Neuronal stem cell (in vitro differentiated cells): ENCODE results near the gene SLC16A4.

Source experiments
- DNase-seq: peaks from one replicate; pipeline ENCODE4 v3.0.0-alpha.2; 2013; ENCODE audit warnings: low spot score
- H2AFZ ChIP-seq: one replicate; pipeline ENCODE4 v1.6.1; 2013; ENCODE audit warnings: mild to moderate bottlenecking, low read length, inconsistent platforms
- H2AK5ac ChIP-seq: 2 replicates; pipeline ENCODE4 v1.6.1; 2013; ENCODE audit warnings: low read depth, mild to moderate bottlenecking, inconsistent platforms, low read length, moderate library complexity, mixed read lengths
- H2BK120ac ChIP-seq: 2 replicates; pipeline ENCODE4 v1.6.1; 2013; ENCODE audit warnings: low read depth, mild to moderate bottlenecking, inconsistent platforms, low read length, moderate library complexity, mixed read lengths
- H2BK12ac ChIP-seq: one replicate; pipeline ENCODE4 v1.6.1; 2013; ENCODE audit warnings: low read length, inconsistent platforms
- H2BK15ac ChIP-seq: 2 replicates; pipeline ENCODE4 v1.6.1; 2013; ENCODE audit warnings: mild to moderate bottlenecking, low read length, inconsistent platforms, mixed read lengths
- H2BK5ac ChIP-seq: one replicate; pipeline ENCODE4 v1.6.1; 2013; ENCODE audit warnings: inconsistent platforms, mild to moderate bottlenecking, low read length, moderate library complexity
- H3K14ac ChIP-seq: one replicate; pipeline ENCODE4 v1.6.1; 2013; ENCODE audit warnings: low read length, inconsistent platforms
- H3K18ac ChIP-seq: 2 replicates; pipeline ENCODE4 v1.6.1; 2013; ENCODE audit warnings: low read length, inconsistent platforms
- H3K23ac ChIP-seq: 2 replicates; pipeline ENCODE4 v1.6.1; 2013; ENCODE audit warnings: low read depth, mild to moderate bottlenecking, mixed read lengths, low read length, inconsistent platforms; ENCODE audit not compliant: poor library complexity
- H3K27ac ChIP-seq: replicated peaks from 3 replicates; pipeline ENCODE4 v1.5.1; 2013; ENCODE audit warnings: low read length, inconsistent platforms
- H3K27me3 ChIP-seq, 3 experiments: 2 replicates each; pipeline ENCODE4 v1.6.1; 2013; ENCODE audit warnings: low read length in 3 of 3, mild to moderate bottlenecking in 2 of 3, inconsistent platforms in 1 of 3, low read depth in 1 of 3, mixed read lengths in 1 of 3, moderate library complexity in 1 of 3; ENCODE audit not compliant: control insufficient read depth in 3 of 3, insufficient read depth in 3 of 3
- H3K36me3 ChIP-seq, 2 donors: replicated peaks in 1 of 2; 2 replicates each; pipeline ENCODE4 v1.6.1; 2013; ENCODE audit warnings: low read length in 2 of 2; ENCODE audit not compliant: control insufficient read depth in 2 of 2, insufficient read depth in 2 of 2
- H3K4ac ChIP-seq: 2 replicates; pipeline ENCODE4 v1.6.1; 2013; ENCODE audit warnings: inconsistent platforms, mild to moderate bottlenecking, low read length, moderate library complexity
- H3K4me1 ChIP-seq, 2 donors: 1 replicate in 1 of 2; 2 replicates in 1 of 2; pipeline ENCODE4 v1.6.1; 2013; ENCODE audit warnings: low read length in 2 of 2, low read depth in 1 of 2; ENCODE audit not compliant: control insufficient read depth in 2 of 2, insufficient read depth in 1 of 2
- H3K4me2 ChIP-seq: one replicate; pipeline ENCODE4 v1.6.1; 2013; ENCODE audit warnings: mild to moderate bottlenecking, low read length, inconsistent platforms; ENCODE audit not compliant: insufficient read depth, poor library complexity, severe bottlenecking
- H3K4me3 ChIP-seq, 2 donors: 2 replicates each; pipeline ENCODE4 v1.5.1; 2013; ENCODE audit warnings: low read length in 2 of 2, mild to moderate bottlenecking in 2 of 2, inconsistent platforms in 1 of 2, moderate library complexity in 1 of 2
- H3K79me1 ChIP-seq: one replicate; pipeline ENCODE4 v1.6.1; 2013; ENCODE audit warnings: low read depth, mild to moderate bottlenecking, inconsistent platforms, low read length, moderate library complexity
- H3K9ac ChIP-seq: one replicate; pipeline ENCODE4 v1.6.1; 2013; ENCODE audit warnings: mild to moderate bottlenecking, low read depth, low read length, inconsistent platforms; ENCODE audit not compliant: poor library complexity
- H3K9me3 ChIP-seq, 2 donors: replicated peaks in 1 of 2; 2 replicates each; pipeline versions ENCODE3 to v1.6.1; 2013; ENCODE audit warnings: low read length in 2 of 2, mild to moderate bottlenecking in 2 of 2, inconsistent platforms in 1 of 2, low read depth in 1 of 2, mixed read lengths in 1 of 2, moderate library complexity in 1 of 2; ENCODE audit not compliant: control insufficient read depth in 2 of 2, insufficient read depth in 1 of 2
- H4K8ac ChIP-seq: one replicate; pipeline ENCODE4 v1.6.1; 2013; ENCODE audit warnings: low read depth, mild to moderate bottlenecking, inconsistent platforms, low read length, moderate library complexity
- H4K91ac ChIP-seq: one replicate; pipeline ENCODE4 v1.6.1; 2013; ENCODE audit warnings: low read length, low read depth, mild to moderate bottlenecking, inconsistent platforms; ENCODE audit not compliant: poor library complexity
- WGBS, 2 donors: extraction: QIAGEN DNeasy Blood & Tissue Kit; methylation state at CpG; one replicate each; pipeline ENCODE4 v1.1.7; 2013; ENCODE audit warnings: missing lambda C conversion rate in 2 of 2, mixed read lengths in 1 of 2; ENCODE audit not compliant: insufficient read length in 2 of 2, insufficient replicate concordance in 1 of 2; ENCODE audit errors: extremely low coverage in 2 of 2; 5-methylcytosine and 5-hydroxymethylcytosine counted together

The SLC16A4 gene

GRCh38 chr1:110430901-110431300 lies 40.1 kb upstream of the SLC16A4 start:
- no peak overlapping the region for H2AK5ac ChIP-seq
- H2BK12ac ChIP-seq = no peak overlapping the region
- H3K79me1 ChIP-seq = no peaks in the 10 kb centered on the region
- no peak overlapping the region for H2BK120ac ChIP-seq
- H3K27ac ChIP-seq = no peak overlapping the region
- H4K91ac ChIP-seq = no peak overlapping the region
- no peak overlapping the region for H3K14ac ChIP-seq
- H3K23ac ChIP-seq = no peak overlapping the region
- DNase-seq = no peak
- no peak overlapping the region for H3K4ac ChIP-seq
- WGBS, 2 donors = no CpG with 5 or more reads among the region's 4 CpGs
- no peak overlapping the region for H3K4me3 ChIP-seq
- H3K9me3 ChIP-seq = no peaks in the 10 kb centered on the region
- H4K8ac ChIP-seq = no peak overlapping the region
- H2BK5ac ChIP-seq = no peak overlapping the region
- no peak overlapping the region for H3K9ac ChIP-seq
- H3K4me2 ChIP-seq = no peak overlapping the region
- peak overlapping the region; percentile 15 for H3K18ac ChIP-seq
- peaks cover 0 to 45% (median 0%) of the 10 kb centered on the region in 3 experiments for H3K27me3 ChIP-seq
- peaks cover 0 to 9% of the 10 kb centered on the region in 2 donors for H3K4me1 ChIP-seq
- H3K36me3 ChIP-seq = no peaks in the 10 kb centered on the region
- no peak overlapping the region for H2AFZ ChIP-seq
- H2BK15ac ChIP-seq = no peak overlapping the region

- DNase-seq = no peak
- no CpG with 5 or more reads among the region's 6 CpGs for WGBS, 2 donors
- H3K4me3 ChIP-seq = no peak overlapping the region
- peaks cover 0 to 46% (median 0%) of the 10 kb centered on the region in 3 experiments for H3K27me3 ChIP-seq
- no peak overlapping the region for H2AK5ac ChIP-seq
- no peak overlapping the region for H3K4ac ChIP-seq
- H3K79me1 ChIP-seq = no peaks in the 10 kb centered on the region
- no peak overlapping the region for H3K9ac ChIP-seq
- H3K27ac ChIP-seq = no peak overlapping the region
- H2BK120ac ChIP-seq = no peak overlapping the region
- no peak overlapping the region for H4K8ac ChIP-seq
- H2BK12ac ChIP-seq = no peak overlapping the region
- no peak overlapping the region for H2AFZ ChIP-seq
- H3K9me3 ChIP-seq = no peaks in the 10 kb centered on the region
- no peak overlapping the region for H4K91ac ChIP-seq
- no peaks in the 10 kb centered on the region for H3K36me3 ChIP-seq
- no peak overlapping the region for H3K4me2 ChIP-seq
- H2BK15ac ChIP-seq = no peak overlapping the region
- no peak overlapping the region for H2BK5ac ChIP-seq
- no peak overlapping the region for H3K18ac ChIP-seq
- peaks cover 0 to 9% of the 10 kb centered on the region in 2 donors for H3K4me1 ChIP-seq
- no peak overlapping the region for H3K14ac ChIP-seq
- no peak overlapping the region for H3K23ac ChIP-seq
These were observed 39.5 kb upstream of the SLC16A4 start for GRCh38 chr1:110430366-110430765.

GRCh38 chr1:110428946-110429345 lies 38.1 kb upstream of the SLC16A4 start:
- Histone ChIP-seq H3K4me2 (no peak overlapping the region), H2AFZ (no peak overlapping the region), H2BK5ac (no peak overlapping the region), H3K4me3 (no peak overlapping the region), H4K91ac (no peak overlapping the region), H3K27me3 (peaks cover 0 to 43% (median 0%) of the 10 kb centered on the region in 3 experiments), H4K8ac (no peak overlapping the region), H3K36me3 (no peaks in the 10 kb centered on the region), H3K4ac (no peak overlapping the region), H2BK15ac (no peak overlapping the region), H3K4me1 (peaks cover 0 to 7% of the 10 kb centered on the region in 2 donors), H3K9me3 (no peaks in the 10 kb centered on the region), H3K14ac (no peak overlapping the region), H2BK12ac (no peak overlapping the region), H3K23ac (no peak overlapping the region), H3K79me1 (no peaks in the 10 kb centered on the region), H3K9ac (no peak overlapping the region), H3K27ac (no peak overlapping the region), H2AK5ac (no peak overlapping the region), H2BK120ac (no peak overlapping the region), H3K18ac (no peak overlapping the region)
- no peak for DNase-seq
- WGBS, 2 donors = no CpG with 5 or more reads among the region's 4 CpGs

- no peak overlapping the region for H3K4me3 ChIP-seq
- H2BK5ac ChIP-seq = no peak overlapping the region
- no peak overlapping the region for H3K9ac ChIP-seq
- no peak overlapping the region for H3K14ac ChIP-seq
- no peak overlapping the region for H4K8ac ChIP-seq
- no peaks in the 10 kb centered on the region for H3K79me1 ChIP-seq
- no peak overlapping the region for H2AFZ ChIP-seq
- H2BK12ac ChIP-seq = no peak overlapping the region
- no CpG with 5 or more reads among the region's 4 CpGs for WGBS, 2 donors
- no peak overlapping the region for H2BK15ac ChIP-seq
- no peak overlapping the region for H3K27ac ChIP-seq
- H3K36me3 ChIP-seq = no peaks in the 10 kb centered on the region
- H3K23ac ChIP-seq = no peak overlapping the region
- H3K27me3 ChIP-seq = peaks cover 0 to 45% (median 0%) of the 10 kb centered on the region in 3 experiments
- no peaks in the 10 kb centered on the region for H3K4me1 ChIP-seq
- H4K91ac ChIP-seq = no peak overlapping the region
- H3K4me2 ChIP-seq = no peak overlapping the region
- H3K9me3 ChIP-seq = no peaks in the 10 kb centered on the region
- H2BK120ac ChIP-seq = no peak overlapping the region
- H3K4ac ChIP-seq = no peak overlapping the region
- no peak overlapping the region for H3K18ac ChIP-seq
- DNase-seq = no peak
- no peak overlapping the region for H2AK5ac ChIP-seq
These were observed 36.0 kb upstream of the SLC16A4 start for GRCh38 chr1:110426854-110427253.
